Measurements from ENCODE around the gene GPR155.
"Not testable (repeated sequence)": the region's sequence is repeated elsewhere in the genome, so short reads cannot be mapped to it uniquely, and the experiment has no call there.

The GPR155 gene

GRCh38 chr2:174493549-174494331, 6.9 kb upstream of the GPR155 start:
- FAIRE-seq (peak; percentile 33), DNase-seq (ENCODE audit: insufficient read length, low spot score) (no peak)
- TF ChIP-seq POLR2AphosphoS5 (IDR thresholded peaks at IDR 0.05; ENCODE audit: low read depth, low read length), result no peak

- peak; percentile 14 for DNase-seq (ENCODE audit: insufficient read length, low spot score)
- FAIRE-seq, result peak; percentile 76
- TF ChIP-seq POLR2AphosphoS5 (IDR thresholded peaks at IDR 0.05; ENCODE audit: low read depth, low read length), result no peak
- no peak for TF ChIP-seq POU2F2 (IDR thresholded peaks at IDR 0.05; ENCODE audit: low read depth, low read length)
- TF ChIP-seq POLR2A (IDR thresholded peaks at IDR 0.05; ENCODE audit: low read depth, low read length), result no peak
- TF ChIP-seq PAX5 (IDR thresholded peaks at IDR 0.05; ENCODE audit: insufficient read depth, low read length, severe bottlenecking), result no peak
- no peak for TF ChIP-seq TAF1 (IDR thresholded peaks at IDR 0.05; ENCODE audit: low read depth, low read length)
- no peak for TF ChIP-seq SPI1 (IDR thresholded peaks at IDR 0.05; ENCODE audit: low read depth, low read length)
Observed at GRCh38 chr2:174492963-174493431, 6.2 kb upstream of the GPR155 start.

GRCh38 chr2:174491947-174492346, 5.1 kb upstream of the GPR155 start:
- FAIRE-seq (no peak), DNase-seq (ENCODE audit: insufficient read length, low spot score) (no peak)
- TF ChIP-seq POLR2AphosphoS5 (IDR thresholded peaks at IDR 0.05; ENCODE audit: low read depth, low read length) (no peak), POLR2A (IDR thresholded peaks at IDR 0.05; ENCODE audit: low read depth, low read length) (no peak), PAX5 (IDR thresholded peaks at IDR 0.05; ENCODE audit: insufficient read depth, low read length, severe bottlenecking) (no peak), TAF1 (IDR thresholded peaks at IDR 0.05; ENCODE audit: low read depth, low read length) (no peak), POU2F2 (IDR thresholded peaks at IDR 0.05; ENCODE audit: low read depth, low read length) (no peak), SPI1 (IDR thresholded peaks at IDR 0.05; ENCODE audit: low read depth, low read length) (no peak)

- DNase-seq (ENCODE audit: insufficient read length, low spot score), result no peak
- no peak for FAIRE-seq
- TF ChIP-seq SPI1 (IDR thresholded peaks at IDR 0.05; ENCODE audit: low read depth, low read length) (no peak), POLR2A (IDR thresholded peaks at IDR 0.05; ENCODE audit: low read depth, low read length) (no peak), POLR2AphosphoS5 (IDR thresholded peaks at IDR 0.05; ENCODE audit: low read depth, low read length) (no peak), TAF1 (IDR thresholded peaks at IDR 0.05; ENCODE audit: low read depth, low read length) (no peak), PAX5 (IDR thresholded peaks at IDR 0.05; ENCODE audit: insufficient read depth, low read length, severe bottlenecking) (no peak), POU2F2 (IDR thresholded peaks at IDR 0.05; ENCODE audit: low read depth, low read length) (no peak)
Observed at GRCh38 chr2:174490051-174490450, 3.2 kb upstream of the GPR155 start.

- not testable (repeated sequence) for FAIRE-seq; DNase-seq (ENCODE audit: insufficient read length, low spot score)
Observed at GRCh38 chr2:174489520-174489919, 2.7 kb upstream of the GPR155 start.

- DNase-seq (ENCODE audit: insufficient read length, low spot score) (no peak), FAIRE-seq (no peak)
- TF ChIP-seq TAF1 (IDR thresholded peaks at IDR 0.05; ENCODE audit: low read depth, low read length), result no peak
- no peak for TF ChIP-seq POLR2AphosphoS5 (IDR thresholded peaks at IDR 0.05; ENCODE audit: low read depth, low read length)
- TF ChIP-seq POLR2A (IDR thresholded peaks at IDR 0.05; ENCODE audit: low read depth, low read length), result no peak
- no peak for TF ChIP-seq POU2F2 (IDR thresholded peaks at IDR 0.05; ENCODE audit: low read depth, low read length)
- no peak for TF ChIP-seq PAX5 (IDR thresholded peaks at IDR 0.05; ENCODE audit: insufficient read depth, low read length, severe bottlenecking)
- no peak for TF ChIP-seq SPI1 (IDR thresholded peaks at IDR 0.05; ENCODE audit: low read depth, low read length)
Observed at GRCh38 chr2:174487820-174488162, 962 bp upstream of the GPR155 start.

- DNase-seq (ENCODE audit: insufficient read length, low spot score) (peak; percentile 84), FAIRE-seq (peak; percentile 89)
- peak; percentile 62 for TF ChIP-seq TAF1 (IDR thresholded peaks at IDR 0.05; ENCODE audit: low read depth, low read length)
- no peak for TF ChIP-seq POU2F2 (IDR thresholded peaks at IDR 0.05; ENCODE audit: low read depth, low read length)
- TF ChIP-seq PAX5 (IDR thresholded peaks at IDR 0.05; ENCODE audit: insufficient read depth, low read length, severe bottlenecking), result no peak
- no peak; the same call in 1 of the 2 replicates for TF ChIP-seq POLR2AphosphoS5 (IDR thresholded peaks at IDR 0.05; ENCODE audit: low read depth, low read length)
- TF ChIP-seq POLR2A (IDR thresholded peaks at IDR 0.05; ENCODE audit: low read depth, low read length), result 0 out of 2 replicates have a peak, but pooled peaks have one; percentile 54
- TF ChIP-seq SPI1 (IDR thresholded peaks at IDR 0.05; ENCODE audit: low read depth, low read length), result no peak
Observed at GRCh38 chr2:174487108-174487819, 435 bp upstream of the GPR155 start.

- DNase-seq (ENCODE audit: insufficient read length, low spot score), result no peak
- FAIRE-seq, result peak; percentile 85
- TF ChIP-seq POU2F2 (IDR thresholded peaks at IDR 0.05; ENCODE audit: low read depth, low read length) (no peak), PAX5 (IDR thresholded peaks at IDR 0.05; ENCODE audit: insufficient read depth, low read length, severe bottlenecking) (no peak), SPI1 (IDR thresholded peaks at IDR 0.05; ENCODE audit: low read depth, low read length) (no peak), TAF1 (IDR thresholded peaks at IDR 0.05; ENCODE audit: low read depth, low read length) (no peak), POLR2AphosphoS5 (IDR thresholded peaks at IDR 0.05; ENCODE audit: low read depth, low read length) (no peak), POLR2A (IDR thresholded peaks at IDR 0.05; ENCODE audit: low read depth, low read length) (no peak)
Observed at GRCh38 chr2:174485788-174486562, 854 bp downstream of the GPR155 start.

GRCh38 chr2:174485045-174485444, 1.8 kb downstream of the GPR155 start:
- not testable (repeated sequence) for FAIRE-seq; DNase-seq (ENCODE audit: insufficient read length, low spot score)
